Lower lobe of right lung (tissue), 2 donors: Measurements from ENCODE around the gene RUVBL2. TPM values are rescaled to one million over a fixed set of nuclear protein-coding genes. Genes with fewer than 3 reads are reported as not detected.

Experiments used
- ATAC-seq, 2 donors: fragments of 200-7000 bp; cut with Tn5 transposase; one replicate each; pipeline ENCODE4 v1.9.1; 2020 to 2022; ENCODE audit warnings: mild to moderate bottlenecking in 2 of 2, moderate library complexity in 2 of 2
- DNase-seq: peaks from one replicate; pipeline ENCODE4 v3.0.0-alpha.2; 2020
- H3K27ac ChIP-seq: fragments of 200-600 bp; one replicate; pipeline ENCODE4 v1.8.0; 2022
- H3K27me3 ChIP-seq: fragments of 200-600 bp; one replicate; pipeline ENCODE4 v1.8.0; 2022; ENCODE audit warnings: low read depth
- H3K36me3 ChIP-seq: fragments of 200-600 bp; one replicate; pipeline ENCODE4 v1.8.0; 2022; ENCODE audit warnings: mild to moderate bottlenecking
- H3K4me1 ChIP-seq: fragments of 200-600 bp; one replicate; pipeline ENCODE4 v1.8.0; 2022
- H3K4me3 ChIP-seq: fragments of 200-600 bp; one replicate; pipeline ENCODE4 v1.8.0; 2022; ENCODE audit warnings: mild to moderate bottlenecking
- H3K9me3 ChIP-seq: fragments of 200-600 bp; one replicate; pipeline ENCODE4 v1.8.0; 2022
- intact Hi-C: fragments of 100-400 bp; cut with DNase I; formaldehyde crosslinking; loops from one replicate; pipeline ENCODE4 v1.11.0; 2022
- total RNA-seq: library from RNA; stranded (reverse); fragmentation: NEBNext Ultra II Directional; extraction: Animal tissue kit (Norgen Biotek cat#: 25700); gene quantifications from one replicate; pipeline ENCODE4 v1.2.1, GENCODE V29; 2021
- TF ChIP-seq, protein P1 (sequence below): fragments of 200-600 bp; IDR thresholded peaks from one replicate; pipeline ENCODE4 v1.8.0; 2022; ENCODE audit warnings: antibody characterized with exemption, mild to moderate bottlenecking
- donor health status: DM: no; HTN: yes; CAD: no; lungs with severe emphysema.

Gene RUVBL2
- total RNA-seq, 1 donor from 2014 or later: 45.3 TPM

DNA sequence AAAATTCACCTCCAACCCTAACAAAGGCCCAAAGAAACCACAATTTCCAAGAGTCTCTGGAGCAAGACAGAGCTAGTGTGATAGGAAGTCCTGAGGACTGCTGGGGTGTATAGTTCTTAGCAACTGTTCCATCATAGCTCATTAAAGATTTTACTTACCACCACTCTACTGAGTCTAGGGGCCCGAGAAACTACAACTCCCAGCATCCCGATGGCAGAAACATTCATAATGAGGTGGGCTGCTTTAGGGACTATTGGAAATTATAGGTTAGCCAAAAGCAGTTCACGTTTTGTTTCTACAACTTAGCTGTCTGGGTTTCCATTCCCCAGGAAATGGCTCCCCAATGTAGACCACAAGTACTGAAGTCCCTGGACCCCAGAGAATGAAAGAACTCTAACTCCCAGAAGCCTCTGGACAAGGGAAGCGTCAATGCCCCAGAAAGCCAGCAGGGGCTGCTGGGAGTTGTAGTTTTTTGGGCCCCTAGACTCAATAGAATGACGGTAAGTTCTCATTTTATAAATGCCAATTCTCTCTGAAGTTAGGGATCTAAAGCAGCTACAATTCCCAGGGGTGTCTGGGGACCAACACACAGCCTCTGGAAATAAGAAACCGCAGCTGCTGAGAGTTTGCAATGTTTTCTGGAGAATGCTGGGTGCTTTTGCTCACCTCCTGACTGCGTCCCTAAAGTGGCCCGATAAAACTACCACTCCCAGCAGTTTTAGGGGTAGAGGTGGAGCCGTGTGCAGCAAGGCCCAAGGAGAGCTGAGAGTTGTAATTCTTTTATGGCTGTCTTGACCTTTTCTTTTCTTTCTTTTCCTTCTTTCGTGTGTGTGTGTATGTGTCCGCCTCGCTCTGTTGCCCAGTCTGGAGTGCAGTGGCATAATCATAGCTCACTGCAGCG, 17.5 kb upstream of the RUVBL2 start:
- Histone ChIP-seq H3K4me3 (no peak overlapping the region), H3K4me1 (peaks cover 6% of the 10 kb centered on the region), H3K36me3 (peaks cover 63% of the 10 kb centered on the region), H3K27ac (no peak overlapping the region), H3K9me3 (no peaks in the 10 kb centered on the region), H3K27me3 (no peaks in the 10 kb centered on the region)
- intact Hi-C loops: no loop called here
- TF ChIP-seq, protein P1, sequence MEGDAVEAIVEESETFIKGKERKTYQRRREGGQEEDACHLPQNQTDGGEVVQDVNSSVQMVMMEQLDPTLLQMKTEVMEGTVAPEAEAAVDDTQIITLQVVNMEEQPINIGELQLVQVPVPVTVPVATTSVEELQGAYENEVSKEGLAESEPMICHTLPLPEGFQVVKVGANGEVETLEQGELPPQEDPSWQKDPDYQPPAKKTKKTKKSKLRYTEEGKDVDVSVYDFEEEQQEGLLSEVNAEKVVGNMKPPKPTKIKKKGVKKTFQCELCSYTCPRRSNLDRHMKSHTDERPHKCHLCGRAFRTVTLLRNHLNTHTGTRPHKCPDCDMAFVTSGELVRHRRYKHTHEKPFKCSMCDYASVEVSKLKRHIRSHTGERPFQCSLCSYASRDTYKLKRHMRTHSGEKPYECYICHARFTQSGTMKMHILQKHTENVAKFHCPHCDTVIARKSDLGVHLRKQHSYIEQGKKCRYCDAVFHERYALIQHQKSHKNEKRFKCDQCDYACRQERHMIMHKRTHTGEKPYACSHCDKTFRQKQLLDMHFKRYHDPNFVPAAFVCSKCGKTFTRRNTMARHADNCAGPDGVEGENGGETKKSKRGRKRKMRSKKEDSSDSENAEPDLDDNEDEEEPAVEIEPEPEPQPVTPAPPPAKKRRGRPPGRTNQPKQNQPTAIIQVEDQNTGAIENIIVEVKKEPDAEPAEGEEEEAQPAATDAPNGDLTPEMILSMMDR: no peak
- DNase-seq (no peak), ATAC-seq (no peak)

DNA sequence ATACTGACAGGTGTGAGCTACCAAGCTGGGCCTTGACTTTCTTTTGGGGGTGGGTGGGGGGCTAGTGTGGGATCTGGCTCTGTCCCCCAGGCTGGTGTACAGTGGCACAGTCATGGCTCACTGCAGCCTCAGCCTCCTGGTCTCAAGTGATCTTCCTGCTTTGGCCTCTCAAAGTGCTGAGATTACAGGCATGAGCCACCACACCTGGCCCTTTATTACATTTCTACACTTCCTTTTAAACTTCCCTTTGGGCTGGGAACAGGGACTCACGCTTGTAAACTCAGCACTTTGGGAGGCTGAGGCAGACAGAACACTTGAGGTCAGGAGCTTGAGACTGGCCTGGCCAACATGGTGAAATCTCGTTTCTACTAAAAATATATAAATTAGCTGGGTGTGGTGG, 16.6 kb upstream of the RUVBL2 start:
- no peak overlapping the region for H3K27ac ChIP-seq
- DNase-seq (no peak), ATAC-seq (no peak)
- no peak overlapping the region for H3K4me3 ChIP-seq
- TF ChIP-seq, protein P1: no peak
- no peaks in the 10 kb centered on the region for H3K27me3 ChIP-seq
- H3K4me1 ChIP-seq: peaks cover 6% of the 10 kb centered on the region
- intact Hi-C loops: no loop called here
- H3K9me3 ChIP-seq: no peaks in the 10 kb centered on the region
- H3K36me3 ChIP-seq: peaks cover 63% of the 10 kb centered on the region

DNA sequence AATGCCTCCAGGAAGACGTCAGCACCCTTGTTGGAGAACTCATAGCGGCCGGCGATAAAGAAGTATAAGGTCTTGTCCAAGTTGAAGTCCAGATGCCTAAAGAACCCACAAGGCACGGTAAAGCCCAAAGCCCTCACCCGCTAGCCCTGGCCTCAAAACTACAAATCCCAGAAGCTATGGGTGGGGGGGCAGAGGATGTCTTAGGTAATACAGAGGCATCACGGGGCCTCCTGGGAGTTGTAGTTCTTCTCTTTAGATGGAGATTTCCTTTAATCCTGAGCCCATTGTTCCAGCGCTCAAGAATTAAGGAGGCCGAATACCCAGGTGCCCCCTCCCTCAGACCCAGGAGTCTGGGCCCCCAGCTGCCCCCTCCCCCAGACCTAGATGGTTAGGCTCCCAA, 11.4 kb upstream of the RUVBL2 start:
- H3K27ac ChIP-seq: no peak overlapping the region
- peaks cover 80% of the 10 kb centered on the region for H3K36me3 ChIP-seq
- no peaks in the 10 kb centered on the region for H3K27me3 ChIP-seq
- no peak for DNase-seq
- TF ChIP-seq, protein P1: no peak
- intact Hi-C loops: no loop called here
- H3K4me1 ChIP-seq: peaks cover 6% of the 10 kb centered on the region
- no peak for ATAC-seq
- H3K4me3 ChIP-seq: no peak overlapping the region
- no peaks in the 10 kb centered on the region for H3K9me3 ChIP-seq

DNA sequence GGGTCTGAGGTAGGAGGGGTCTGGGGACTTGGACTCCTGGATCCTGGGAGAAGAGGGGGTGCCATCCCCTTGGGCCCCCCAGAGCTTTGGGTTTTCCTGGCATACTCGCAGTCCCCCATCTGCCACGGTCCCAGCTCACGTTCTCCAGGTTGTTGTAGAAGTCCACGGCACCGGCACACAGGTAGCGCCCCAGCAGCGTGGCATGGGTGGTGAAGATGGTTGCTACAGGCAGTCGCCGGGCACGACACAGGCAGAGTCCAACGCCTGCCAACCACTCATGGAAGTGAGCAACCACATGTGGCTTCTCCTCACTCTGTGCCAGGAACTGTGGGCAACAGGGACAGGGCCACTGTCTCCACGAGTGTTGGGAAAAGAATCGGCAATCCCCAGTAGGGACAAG, 8.0 kb upstream of the RUVBL2 start:
- no peaks in the 10 kb centered on the region for H3K27me3 ChIP-seq
- no peak overlapping the region for H3K27ac ChIP-seq
- no peak overlapping the region for H3K4me3 ChIP-seq
- no peaks in the 10 kb centered on the region for H3K9me3 ChIP-seq
- intact Hi-C loops: no loop called here
- H3K36me3 ChIP-seq: peaks cover 87% of the 10 kb centered on the region
- H3K4me1 ChIP-seq: peaks cover under 1% of the 10 kb centered on the region
- DNase-seq (no peak), ATAC-seq (no peak)
- TF ChIP-seq, protein P1: no peak

DNA sequence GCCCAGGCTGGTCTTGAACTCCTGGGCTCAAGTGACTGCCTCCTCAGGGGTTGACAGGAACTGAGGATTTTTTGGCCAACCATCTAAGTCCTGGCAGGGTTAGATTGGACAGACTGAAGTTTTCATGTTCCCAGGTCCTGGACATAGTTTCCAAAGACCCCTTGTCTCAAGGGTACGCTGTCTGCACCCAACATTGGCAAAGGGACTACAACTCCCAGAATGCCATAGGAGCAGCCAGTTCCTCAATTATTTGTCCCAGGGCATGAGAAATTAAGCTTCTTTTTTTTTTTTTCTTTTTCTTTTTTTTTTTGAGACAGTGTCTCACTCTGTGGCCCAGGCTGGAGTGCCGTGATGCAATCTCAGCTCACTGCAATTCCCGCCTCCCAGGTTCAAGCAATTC, 7.5 kb upstream of the RUVBL2 start:
- ATAC-seq: no peak
- intact Hi-C loops: no loop called here
- no peaks in the 10 kb centered on the region for H3K27me3 ChIP-seq
- peaks cover 84% of the 10 kb centered on the region for H3K36me3 ChIP-seq
- no peak overlapping the region for H3K27ac ChIP-seq
- no peaks in the 10 kb centered on the region for H3K9me3 ChIP-seq
- no peak for DNase-seq
- no peak overlapping the region for H3K4me3 ChIP-seq
- H3K4me1 ChIP-seq: peaks cover 6% of the 10 kb centered on the region
- TF ChIP-seq, protein P1: no peak
